HG03095 (cell line): ENCODE measurements around the gene GPR171.
"Not testable (repeated sequence)": the region's sequence is repeated elsewhere in the genome, so short reads cannot be mapped to it uniquely, and the experiment has no call there.

ENCODE experiments used
- ATAC-seq: cut with Tn5 transposase; IDR thresholded peaks from one replicate; pipeline ENCODE4 v1.9.1; 2021; ENCODE audit warnings: moderate library complexity; ENCODE audit not compliant: unreplicated experiment

The GPR171 gene

GRCh38 chr3:151178208-151178845 lies 24.7 kb downstream of the GPR171 start:
- no peak for ATAC-seq

GRCh38 chr3:151175952-151176351 lies 27.1 kb downstream of the GPR171 start:
- ATAC-seq: no peak

- no peak for ATAC-seq
Observed at GRCh38 chr3:151174351-151174750, 28.7 kb downstream of the GPR171 start.

GRCh38 chr3:151171145-151171757 lies 31.8 kb downstream of the GPR171 start:
- ATAC-seq: peak; percentile 67

- not testable (repeated sequence) for ATAC-seq
Observed at GRCh38 chr3:151169948-151170679, 32.9 kb downstream of the GPR171 start.

GRCh38 chr3:151169262-151169947 lies 33.6 kb downstream of the GPR171 start:
- ATAC-seq: no peak

GRCh38 chr3:151168269-151169094 lies 34.5 kb downstream of the GPR171 start:
- peak; percentile 50 for ATAC-seq

- ATAC-seq: no peak
Observed at GRCh38 chr3:151166161-151166560, 36.9 kb downstream of the GPR171 start.

GRCh38 chr3:151165226-151165625 lies 37.8 kb downstream of the GPR171 start:
- ATAC-seq: no peak

GRCh38 chr3:151159806-151160205 lies 43.2 kb downstream of the GPR171 start:
- ATAC-seq: no peak

GRCh38 chr3:151156618-151157216 lies 46.3 kb downstream of the GPR171 start:
- no peak for ATAC-seq

- ATAC-seq: no peak
Observed at GRCh38 chr3:151155409-151156128, 47.4 kb downstream of the GPR171 start.

- ATAC-seq: no peak
Observed at GRCh38 chr3:151154566-151154965, 48.5 kb downstream of the GPR171 start.

- ATAC-seq: no peak
Observed at GRCh38 chr3:151152455-151153079, 50.4 kb downstream of the GPR171 start.
